GM12878 (cell line): Measurements from ENCODE around the gene ZDHHC19. TPM values are rescaled to one million over a fixed set of nuclear protein-coding genes. Genes with fewer than 3 reads are reported as not detected.

ENCODE experiments used
- ATAC-seq: fragments of 200-7000 bp; cut with Tn5 transposase; 3 replicates; pipeline ENCODE4 v1.9.1; 2020; ENCODE audit warnings: mild to moderate bottlenecking, moderate library complexity
- BruUV-seq: library from RNA; stranded (reverse); fragments of 400-500 nt; replicated peaks from 2 replicates; lab custom pipeline; 2021; lab: Mats Ljungman, UMichigan
- CTCF ChIA-PET: fragments of 300-600 bp; sonication (Branson Sonifier 250); formaldehyde crosslinking; extraction: SDS; loops from one replicate; lab custom pipeline; 2021; ENCODE audit warnings: inconsistent platforms; lab: Yijun Ruan, JAX
- POLR2A ChIA-PET: fragments of 350-600 bp; formaldehyde crosslinking; extraction: SDS; loops from one replicate; lab custom pipeline; 2021; ENCODE audit warnings: inconsistent platforms; lab: Charles Lee
- RAD21 ChIA-PET: fragments of 300-600 bp; sonication (Branson Sonifier 250); formaldehyde crosslinking; loops from one replicate; lab custom pipeline; 2023; ENCODE audit warnings: antibody characterized with exemption; ENCODE audit not compliant: unreplicated experiment; lab: Charles Lee
- SMC1A ChIA-PET: fragments of 300-600 bp; sonication (Branson Sonifier 250); formaldehyde crosslinking; loops from one replicate; lab custom pipeline; 2023; ENCODE audit not compliant: unreplicated experiment, uncharacterized antibody; lab: Charles Lee
- DNase-seq: peaks from one replicate; pipeline ENCODE4 v3.0.0-alpha.2; 2011; ENCODE audit warnings: low read depth, low spot score
- FAIRE-seq: peaks from 3 replicates; lab custom pipeline; 2011; peaks lifted over from hg19 to GRCh38; lab: Jason Lieb, UNC
- H2AFZ ChIP-seq: 2 replicates; pipeline ENCODE4 v1.6.0; 2011; ENCODE audit warnings: low read depth, low read length, control low read depth; ENCODE audit not compliant: control insufficient read depth
- H3K27ac ChIP-seq: 2 replicates; pipeline ENCODE4 v1.5.1; 2011; ENCODE audit warnings: control low read depth; ENCODE audit not compliant: control insufficient read depth, insufficient read depth
- H3K27me3 ChIP-seq, 2 experiments: replicated peaks in 1 of 2; 2 replicates each; pipeline versions ENCODE4 v1.6.0 to v1.6.1; 2011; ENCODE audit warnings: low read length in 1 of 2; ENCODE audit not compliant: control insufficient read depth in 2 of 2, insufficient read depth in 2 of 2
- H3K36me3 ChIP-seq, 2 experiments: 2 replicates each; pipeline ENCODE4 v1.5.1; 2011; ENCODE audit warnings: low read length in 1 of 2; ENCODE audit not compliant: control insufficient read depth in 2 of 2, insufficient read depth in 2 of 2
- H3K4me1 ChIP-seq: 2 replicates; pipeline ENCODE4 v1.6.1; 2011; ENCODE audit warnings: mild to moderate bottlenecking, low read length, moderate library complexity, mixed read lengths; ENCODE audit not compliant: control insufficient read depth, insufficient read depth
- H3K4me2 ChIP-seq: 2 replicates; pipeline ENCODE4 v1.6.0; 2011; ENCODE audit warnings: control low read depth; ENCODE audit not compliant: control insufficient read depth, insufficient read depth
- H3K4me3 ChIP-seq: fragments of 200-600 bp; sonication (generic); 2 replicates; pipeline ENCODE4 v1.5.1; 2016
- H3K79me2 ChIP-seq: 2 replicates; pipeline ENCODE4 v1.6.0; 2011; ENCODE audit warnings: low read length; ENCODE audit not compliant: control insufficient read depth, insufficient read depth
- H3K9ac ChIP-seq: 2 replicates; pipeline ENCODE4 v1.8.0; 2011; ENCODE audit warnings: low read length, control low read depth, mixed read lengths; ENCODE audit not compliant: control insufficient read depth, insufficient read depth
- H3K9me3 ChIP-seq: replicated peaks from 3 replicates; pipeline ENCODE4 v1.5.1; 2011; ENCODE audit warnings: mild to moderate bottlenecking, low read length; ENCODE audit not compliant: control insufficient read depth, insufficient read depth
- H4K20me1 ChIP-seq: 2 replicates; pipeline ENCODE4 v1.6.0; 2011; ENCODE audit not compliant: control insufficient read depth, insufficient read depth
- BRCA1 ChIP-seq: IDR thresholded peaks from 2 replicates; pipeline ENCODE4 v1.6.1; 2011; ENCODE audit warnings: low read depth, low read length, improper control_type of control experiment
- ELK1 ChIP-seq: IDR thresholded peaks from 2 replicates; pipeline ENCODE4 v1.6.1; 2012; ENCODE audit warnings: low read depth, low read length, improper control_type of control experiment
- EZH2 ChIP-seq: IDR thresholded peaks from 2 replicates; pipeline ENCODE4 v1.6.1; 2012; ENCODE audit warnings: low read depth, mild to moderate bottlenecking, control low read depth, inconsistent platforms, low read length, borderline replicate concordance; ENCODE audit not compliant: control insufficient read depth
- NFXL1 ChIP-seq: fragments of 450-650 bp; IDR thresholded peaks from 2 replicates; pipeline ENCODE4 v1.6.1; 2017; ENCODE audit warnings: antibody characterized with exemption, mild to moderate bottlenecking, borderline replicate concordance
- NR2F1 ChIP-seq: fragments of 450-650 bp; conservative IDR thresholded peaks from 2 replicates; pipeline ENCODE4 v1.6.1; 2017; ENCODE audit warnings: mild to moderate bottlenecking
- SMARCA5 ChIP-seq: fragments of 450-650 bp; IDR thresholded peaks from 2 replicates; pipeline ENCODE4 v1.6.1; 2017; ENCODE audit warnings: mild to moderate bottlenecking
- SMC3 ChIP-seq: IDR thresholded peaks from 2 replicates; pipeline ENCODE4 v1.6.1; 2011; ENCODE audit warnings: low read length, improper control_type of control experiment, borderline replicate concordance
- TARDBP ChIP-seq: IDR thresholded peaks from 2 replicates; pipeline ENCODE4 v1.6.1; 2016; ENCODE audit warnings: borderline replicate concordance
- ZNF217 ChIP-seq: fragments of 450-650 bp; IDR thresholded peaks from 2 replicates; pipeline ENCODE4 v1.6.1; 2017; ENCODE audit warnings: antibody characterized with exemption, mild to moderate bottlenecking
- WGBS: methylation state at CpG from one replicate; pipeline ENCODE4 v1.1.6; 2016; ENCODE audit warnings: low lambda C conversion rate; ENCODE audit not compliant: insufficient replicate concordance, insufficient coverage; ENCODE audit errors: missing lambda C conversion rate; 5-methylcytosine and 5-hydroxymethylcytosine counted together
- in situ Hi-C: fragments of 300-500 bp; cut with MboI; formaldehyde crosslinking; loops from 9 replicates; pipeline ENCODE4 v1.14.3; 2018; ENCODE audit warnings: mixed read lengths
- intact Hi-C: fragments of 100-400 bp; cut with micrococcal nuclease; formaldehyde crosslinking; loops from one replicate; pipeline ENCODE4 v1.14.2; 2022; ENCODE audit not compliant: unreplicated experiment
- polyA plus RNA-seq, 11 experiments: library from polyadenylated mRNA; depleted of rRNA in 4 of 11; unstranded in 6 of 11; stranded (reverse) in 5 of 11; fragments of >200 nt; fragmentation: Nextera tagmentation in 4 of 11; fragmentation: Illumina TruSeq in 1 of 11; extraction: Ambion mirVana in 4 of 11; extraction: Trizol in 1 of 11; gene quantifications; 1 replicate in 1 of 11; 2 replicates in 10 of 11; pipeline versions ENCODE4 v1.2.1 to v1.2.3, GENCODE V29; 2011 to 2016; ENCODE audit warnings: inconsistent platforms in 2 of 11, missing spikeins in 2 of 11, low read depth in 1 of 11
- total RNA-seq, 4 experiments: library from RNA; depleted of rRNA in 3 of 4; stranded (reverse); fragments of >200 nt in 3 of 4; fragmentation: Illumina TruSeq in 1 of 4; extraction: Trizol in 1 of 4; gene quantifications; 2 replicates each; pipeline versions ENCODE4 v1.2.1 to v1.2.3, GENCODE V29; 2013 to 2021
- TF ChIP-seq, protein P1 (sequence below): fragments of 450-650 bp; formaldehyde crosslinking; IDR thresholded peaks from 2 replicates; pipeline ENCODE4 v1.4.0; 2020; ENCODE audit warnings: mild to moderate bottlenecking, moderate library complexity
- TF ChIP-seq, protein P2 (sequence below): IDR thresholded peaks from 2 replicates; pipeline ENCODE4 v1.6.1; 2012; ENCODE audit warnings: low read depth, low read length, improper control_type of control experiment
- TF ChIP-seq, protein P3 (sequence below): fragments of 450-650 bp; IDR thresholded peaks from 2 replicates; pipeline ENCODE4 v1.6.1; 2017; ENCODE audit warnings: mild to moderate bottlenecking, low read depth, inconsistent platforms; ENCODE audit not compliant: poor library complexity, severe bottlenecking

Gene ZDHHC19
- total and polyA plus RNA-seq, 10 of the 15 experiments (the other 5 are each of a cell fraction or from before 2014, with no cell fraction given), result 0.26 TPM; not detected in 9

DNA sequence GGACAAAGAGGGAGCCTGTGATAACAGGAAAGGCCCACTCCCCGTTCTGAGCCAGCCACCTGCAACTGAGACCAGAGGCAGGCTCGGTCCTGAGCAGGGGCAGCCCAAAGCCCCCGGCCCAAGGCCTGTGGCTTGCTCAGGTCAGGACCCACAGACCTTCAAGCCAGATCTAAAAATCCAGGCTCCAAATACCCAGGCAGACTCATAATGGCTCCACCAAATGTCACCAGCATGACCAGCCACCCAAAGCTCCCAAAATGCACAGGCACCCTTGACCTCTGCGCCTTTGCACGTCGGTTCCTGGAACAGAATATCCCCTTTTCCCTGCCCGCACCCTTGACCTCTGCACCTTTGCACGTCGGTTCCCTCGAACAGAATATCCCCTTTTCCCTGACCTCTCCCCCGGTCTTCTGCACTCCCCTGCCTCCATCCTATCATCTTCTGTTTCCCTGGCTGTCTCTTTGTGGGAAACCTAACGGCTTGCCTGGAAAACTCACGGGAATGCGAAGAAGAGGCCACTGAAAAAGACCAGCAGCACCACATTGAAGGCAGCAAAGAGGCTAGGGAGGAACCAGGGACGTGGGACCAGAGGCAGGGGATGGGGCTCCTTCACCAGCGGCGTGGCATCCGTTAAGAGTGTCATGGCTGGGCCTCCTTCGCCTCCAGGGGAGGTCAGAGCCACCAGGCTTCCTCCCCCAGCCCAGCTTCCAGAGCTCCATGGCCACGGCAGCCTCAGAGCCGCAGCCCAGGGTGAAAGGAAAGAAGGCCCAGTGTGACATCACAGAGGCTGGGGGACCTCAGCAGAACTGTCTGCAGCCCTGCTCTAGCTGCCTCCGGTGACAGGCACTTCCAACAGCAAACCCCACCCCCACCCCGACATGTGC lies at the start of gene ZDHHC19 (continued):
- TF ChIP-seq, protein P1, sequence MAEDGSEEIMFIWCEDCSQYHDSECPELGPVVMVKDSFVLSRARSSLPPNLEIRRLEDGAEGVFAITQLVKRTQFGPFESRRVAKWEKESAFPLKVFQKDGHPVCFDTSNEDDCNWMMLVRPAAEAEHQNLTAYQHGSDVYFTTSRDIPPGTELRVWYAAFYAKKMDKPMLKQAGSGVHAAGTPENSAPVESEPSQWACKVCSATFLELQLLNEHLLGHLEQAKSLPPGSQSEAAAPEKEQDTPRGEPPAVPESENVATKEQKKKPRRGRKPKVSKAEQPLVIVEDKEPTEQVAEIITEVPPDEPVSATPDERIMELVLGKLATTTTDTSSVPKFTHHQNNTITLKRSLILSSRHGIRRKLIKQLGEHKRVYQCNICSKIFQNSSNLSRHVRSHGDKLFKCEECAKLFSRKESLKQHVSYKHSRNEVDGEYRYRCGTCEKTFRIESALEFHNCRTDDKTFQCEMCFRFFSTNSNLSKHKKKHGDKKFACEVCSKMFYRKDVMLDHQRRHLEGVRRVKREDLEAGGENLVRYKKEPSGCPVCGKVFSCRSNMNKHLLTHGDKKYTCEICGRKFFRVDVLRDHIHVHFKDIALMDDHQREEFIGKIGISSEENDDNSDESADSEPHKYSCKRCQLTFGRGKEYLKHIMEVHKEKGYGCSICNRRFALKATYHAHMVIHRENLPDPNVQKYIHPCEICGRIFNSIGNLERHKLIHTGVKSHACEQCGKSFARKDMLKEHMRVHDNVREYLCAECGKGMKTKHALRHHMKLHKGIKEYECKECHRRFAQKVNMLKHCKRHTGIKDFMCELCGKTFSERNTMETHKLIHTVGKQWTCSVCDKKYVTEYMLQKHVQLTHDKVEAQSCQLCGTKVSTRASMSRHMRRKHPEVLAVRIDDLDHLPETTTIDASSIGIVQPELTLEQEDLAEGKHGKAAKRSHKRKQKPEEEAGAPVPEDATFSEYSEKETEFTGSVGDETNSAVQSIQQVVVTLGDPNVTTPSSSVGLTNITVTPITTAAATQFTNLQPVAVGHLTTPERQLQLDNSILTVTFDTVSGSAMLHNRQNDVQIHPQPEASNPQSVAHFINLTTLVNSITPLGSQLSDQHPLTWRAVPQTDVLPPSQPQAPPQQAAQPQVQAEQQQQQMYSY (CRISPR knock-in tag), result no peak
- TF ChIP-seq, protein P2, sequence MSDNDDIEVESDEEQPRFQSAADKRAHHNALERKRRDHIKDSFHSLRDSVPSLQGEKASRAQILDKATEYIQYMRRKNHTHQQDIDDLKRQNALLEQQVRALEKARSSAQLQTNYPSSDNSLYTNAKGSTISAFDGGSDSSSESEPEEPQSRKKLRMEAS, result no peak

GRCh38 chr3:196260784-196261183 lies 49.6 kb upstream of the ZDHHC19 start:
- Histone ChIP-seq H3K4me2 (no peak overlapping the region), H3K36me3 (peaks cover 0 to 15% of the 10 kb centered on the region in 2 experiments; a peak in 2 of 4 replicates), H3K9me3 (no peaks in the 10 kb centered on the region), H2AFZ (no peak overlapping the region), H3K27me3 (no peaks in the 10 kb centered on the region), H3K9ac (no peak overlapping the region), H3K79me2 (no peaks in the 10 kb centered on the region; the same call in 1 of the 2 replicates), H4K20me1 (no peaks in the 10 kb centered on the region), H3K4me1 (no peaks in the 10 kb centered on the region), H3K4me3 (no peak overlapping the region), H3K27ac (no peak overlapping the region)
- CTCF ChIA-PET, result interaction anchor here (0.5 to 0.7 kb wide), 2 partner anchors 80 to 262 kb away, joined by 3 read pairs; no protein-coding TSS in a partner anchor
- BruUV-seq, result no TSS peak
- in situ Hi-C loops (no loop called here), intact Hi-C loops (no loop called here)
- FAIRE-seq (no peak), ATAC-seq (no peak), DNase-seq (no peak)
- 99% methylated on average over 4 of the region's 4 CpGs for WGBS
- SMC1A ChIA-PET, result no interaction called here
- RAD21 ChIA-PET, result no interaction called here
- POLR2A ChIA-PET, result interaction anchor here (0.7 kb wide), 1 partner anchor 58 kb away, joined by 3 read pairs; no protein-coding TSS in a partner anchor
- TF ChIP-seq TARDBP (no peak), NR2F1 (no peak), EZH2 (no peak), ELK1 (no peak), SMARCA5 (no peak), SMC3 (no peak), ZNF217 (no peak), BRCA1 (no peak), NFXL1 (no peak)
- TF ChIP-seq, protein P3, sequence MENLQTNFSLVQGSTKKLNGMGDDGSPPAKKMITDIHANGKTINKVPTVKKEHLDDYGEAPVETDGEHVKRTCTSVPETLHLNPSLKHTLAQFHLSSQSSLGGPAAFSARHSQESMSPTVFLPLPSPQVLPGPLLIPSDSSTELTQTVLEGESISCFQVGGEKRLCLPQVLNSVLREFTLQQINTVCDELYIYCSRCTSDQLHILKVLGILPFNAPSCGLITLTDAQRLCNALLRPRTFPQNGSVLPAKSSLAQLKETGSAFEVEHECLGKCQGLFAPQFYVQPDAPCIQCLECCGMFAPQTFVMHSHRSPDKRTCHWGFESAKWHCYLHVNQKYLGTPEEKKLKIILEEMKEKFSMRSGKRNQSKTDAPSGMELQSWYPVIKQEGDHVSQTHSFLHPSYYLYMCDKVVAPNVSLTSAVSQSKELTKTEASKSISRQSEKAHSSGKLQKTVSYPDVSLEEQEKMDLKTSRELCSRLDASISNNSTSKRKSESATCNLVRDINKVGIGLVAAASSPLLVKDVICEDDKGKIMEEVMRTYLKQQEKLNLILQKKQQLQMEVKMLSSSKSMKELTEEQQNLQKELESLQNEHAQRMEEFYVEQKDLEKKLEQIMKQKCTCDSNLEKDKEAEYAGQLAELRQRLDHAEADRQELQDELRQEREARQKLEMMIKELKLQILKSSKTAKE, result no peak
